Stimulated activated CD4-positive, alpha-beta T cell treated with anti-CD3 and anti-CD28 coated beads, Interleukin-4, amount 100 ng/mL, for 48 hours (primary cell): ENCODE data around the gene KCNQ5.

Experiments
- DNase-seq, 2 donors: peaks; one replicate each; pipeline ENCODE4 v3.0.0-alpha.2; 2020; ENCODE audit warnings: low read depth in 2 of 2

Gene KCNQ5

GRCh38 chr6:72675396-72675795 is 53.5 kb downstream of the KCNQ5 start:
- DNase-seq: no peak

GRCh38 chr6:72676995-72677394 is 55.1 kb downstream of the KCNQ5 start:
- no peak for DNase-seq

DNA sequence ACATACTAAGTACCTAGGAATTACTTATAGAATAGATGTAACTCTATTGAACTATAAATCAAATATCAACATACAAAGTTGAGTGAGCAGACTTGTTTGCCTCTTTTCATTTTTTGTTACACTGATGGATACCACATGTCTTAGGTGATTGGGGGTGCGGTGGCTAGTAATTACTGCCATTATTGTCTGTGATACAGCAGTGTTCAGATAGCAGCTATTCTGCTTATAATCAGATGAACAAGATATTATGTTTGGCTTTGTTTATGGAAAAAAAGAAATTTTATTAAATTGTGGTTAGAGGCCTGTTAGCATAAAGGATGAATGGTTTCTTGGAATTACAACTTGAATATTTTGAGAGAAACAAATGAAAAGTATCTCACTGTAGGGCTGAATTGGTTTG is 55.9 kb downstream of the KCNQ5 start:
- no peak for DNase-seq

- no peak for DNase-seq
Observed at GRCh38 chr6:72683797-72684196, 61.9 kb downstream of the KCNQ5 start.

DNA sequence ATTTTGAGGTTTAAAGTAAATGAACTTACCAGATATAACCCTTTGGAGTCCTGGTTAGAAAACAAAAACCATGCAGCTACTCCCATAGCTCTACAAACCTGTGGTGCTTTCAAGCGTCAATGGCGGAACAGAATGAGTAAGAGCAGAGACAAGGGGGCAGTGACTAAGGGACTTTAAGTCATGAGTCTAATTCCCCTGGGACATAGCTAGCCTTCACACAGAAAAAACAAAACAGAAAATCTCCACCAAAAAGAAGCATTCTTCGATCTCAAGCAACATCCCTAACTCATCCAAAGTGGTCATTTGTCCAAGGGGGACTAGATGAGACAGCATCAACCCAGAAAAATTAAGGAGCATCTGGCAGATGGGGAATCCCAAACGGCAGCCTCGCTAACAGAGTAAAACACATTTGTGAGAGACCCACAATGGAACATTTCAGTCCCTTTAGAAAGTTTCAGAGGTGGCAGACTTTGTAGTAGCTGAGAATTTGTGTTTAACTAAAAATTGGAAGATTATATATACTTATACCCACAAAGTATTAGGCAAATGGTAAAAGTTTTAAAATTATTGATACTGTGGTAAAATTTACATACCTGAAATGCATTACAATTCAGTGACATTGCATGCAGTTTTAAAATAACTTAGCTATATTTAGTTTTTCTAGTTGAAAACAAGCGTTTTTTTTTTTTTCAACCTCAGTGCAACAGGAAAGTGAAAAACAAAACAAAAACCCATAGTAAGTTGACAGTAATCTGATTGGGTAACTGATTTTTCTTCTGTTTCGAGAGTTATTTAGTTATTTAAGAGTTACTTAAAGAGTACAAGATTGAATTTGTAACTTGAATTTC is 67.5 kb downstream of the KCNQ5 start:
- DNase-seq: no peak

DNA sequence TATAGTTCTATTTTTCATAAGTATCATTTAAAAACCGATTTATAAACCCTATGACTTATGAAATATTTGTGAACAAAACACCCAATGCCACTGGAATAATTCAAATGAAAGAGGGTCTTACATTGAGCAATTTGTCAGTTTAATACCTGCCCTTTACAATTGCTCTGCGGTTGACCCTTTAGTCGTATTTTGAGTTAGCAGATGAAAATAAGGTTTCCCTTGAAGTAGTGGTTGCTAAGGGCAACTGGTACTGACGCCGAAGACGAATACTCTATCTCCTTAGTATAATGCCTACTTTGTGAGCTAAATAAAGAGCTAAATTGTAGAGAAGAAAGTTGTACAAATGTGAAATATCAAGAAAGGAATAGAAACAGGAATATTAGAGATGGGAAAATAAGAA is 69.4 kb downstream of the KCNQ5 start:
- no peak for DNase-seq

DNA sequence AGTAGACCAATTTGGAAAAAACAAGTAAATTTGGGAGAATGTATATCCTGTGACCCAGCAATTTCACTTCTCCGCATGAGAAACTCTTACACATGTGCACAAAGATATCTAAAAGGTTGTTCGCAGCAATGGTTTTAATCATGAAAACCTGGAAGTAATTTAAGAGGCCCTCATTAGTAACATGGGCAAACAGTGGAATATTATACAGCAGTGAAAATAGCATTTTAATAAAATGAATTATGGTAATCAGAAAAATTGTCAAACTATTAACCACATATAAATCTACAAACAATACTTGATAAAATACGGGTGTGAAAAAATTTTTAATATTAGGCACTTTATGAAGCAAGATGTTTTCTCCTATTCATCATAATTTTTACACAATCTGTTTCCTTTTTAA is 74.2 kb downstream of the KCNQ5 start:
- no peak for DNase-seq

DNA sequence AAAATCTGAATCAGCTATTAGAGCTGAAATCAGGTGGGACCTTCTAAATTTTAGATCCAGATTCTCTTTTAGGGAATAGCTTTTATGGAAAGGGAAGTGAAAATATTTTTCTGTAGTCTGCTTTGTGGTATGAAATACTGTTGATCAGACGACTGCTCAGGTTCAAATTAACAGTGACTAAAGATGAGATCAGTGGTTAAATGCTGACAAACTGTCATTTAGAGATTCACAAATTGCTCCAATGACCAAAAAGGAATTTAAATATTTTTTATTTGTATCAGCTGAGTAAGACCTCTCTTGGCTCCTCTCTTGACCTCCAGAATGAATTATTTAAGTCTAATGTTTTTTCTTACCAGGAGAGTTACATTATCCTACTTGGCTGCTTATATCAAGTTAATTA is 77.3 kb downstream of the KCNQ5 start:
- DNase-seq: no peak

DNA sequence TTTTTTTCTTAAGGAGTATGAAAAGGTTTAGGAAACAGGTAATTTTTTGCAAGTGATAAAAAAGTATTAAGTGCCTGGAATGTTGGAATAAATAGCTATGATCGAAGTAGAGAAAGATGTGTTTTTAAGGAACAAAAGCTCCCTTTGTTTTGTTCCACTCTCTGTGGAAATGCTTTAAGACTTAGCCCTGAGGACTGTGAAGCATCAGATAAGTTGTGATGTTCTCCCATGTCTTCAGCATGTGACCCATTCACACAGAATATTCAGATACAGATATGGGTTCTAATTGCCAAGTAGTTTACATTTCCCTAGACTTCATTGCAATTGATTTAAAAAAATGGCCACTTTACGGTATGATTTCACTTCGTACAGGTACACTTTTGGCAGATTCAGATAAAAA is 80.6 kb downstream of the KCNQ5 start:
- DNase-seq: no peak

DNA sequence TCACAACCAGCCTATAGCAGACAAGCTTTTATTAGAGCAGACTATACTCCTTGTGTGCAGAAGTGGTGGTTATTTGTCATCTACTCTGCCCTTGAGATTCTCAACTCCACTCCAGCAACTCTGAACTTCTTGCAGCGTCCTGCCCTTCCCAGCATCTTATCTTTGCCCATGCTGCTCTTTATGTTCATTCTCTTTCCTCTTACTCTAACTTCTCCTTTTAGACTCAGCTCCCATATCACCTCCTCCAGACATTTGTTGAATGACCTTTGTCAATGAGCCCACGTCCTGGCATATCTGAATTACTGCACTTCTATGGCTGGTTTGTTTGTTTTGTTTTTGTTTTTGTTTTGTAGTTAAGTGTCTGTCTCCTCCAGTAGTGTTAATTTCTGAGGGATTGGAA is 81.2 kb downstream of the KCNQ5 start:
- no peak for DNase-seq

GRCh38 chr6:72704979-72705378 is 83.1 kb downstream of the KCNQ5 start:
- no peak for DNase-seq

- DNase-seq: no peak
Observed at GRCh38 chr6:72709431-72709830, 87.6 kb downstream of the KCNQ5 start.

- no peak for DNase-seq
Observed at GRCh38 chr6:72711731-72712130, 89.9 kb downstream of the KCNQ5 start.

- DNase-seq: no peak
Observed at GRCh38 chr6:72712910-72713309, 91.0 kb downstream of the KCNQ5 start.

DNA sequence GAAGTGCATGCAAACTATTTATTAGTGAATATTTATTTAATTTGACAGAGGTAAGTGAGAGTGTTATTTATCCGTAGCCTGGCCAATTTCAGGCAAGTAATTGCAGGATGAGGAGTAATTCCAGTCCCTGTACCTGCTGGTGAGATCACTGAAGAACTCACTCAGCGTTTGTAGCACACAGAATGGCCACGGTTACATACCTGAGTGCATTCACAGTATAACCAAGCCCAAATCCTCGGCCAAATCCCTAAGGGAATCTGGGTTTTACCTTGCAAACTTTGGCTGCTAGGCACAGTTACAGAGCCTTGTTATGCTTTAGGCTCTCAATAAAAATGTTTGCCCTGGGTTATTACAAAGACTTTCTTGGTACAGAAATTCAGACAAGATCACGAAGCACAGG is 93.3 kb downstream of the KCNQ5 start:
- DNase-seq: no peak

DNA sequence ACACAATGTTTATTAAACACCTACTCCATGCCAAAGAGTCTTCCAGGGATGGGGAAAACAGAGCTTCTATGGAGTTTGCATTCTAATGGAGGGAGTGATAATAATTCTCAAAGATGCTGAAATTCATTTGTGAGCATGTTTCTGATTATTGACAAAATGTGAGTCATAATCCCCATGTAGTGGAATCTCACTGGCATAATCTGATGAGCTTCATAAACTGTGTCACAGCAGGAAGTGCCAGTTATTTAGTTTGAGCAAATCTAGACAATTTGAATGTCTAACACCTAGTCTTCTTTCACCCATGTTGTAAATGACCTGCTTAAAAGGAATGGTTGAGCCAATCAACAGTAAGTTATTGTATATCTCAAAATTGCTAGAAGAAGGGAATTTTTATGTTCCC is 95.1 kb downstream of the KCNQ5 start:
- no peak for DNase-seq

- no peak for DNase-seq
Observed at GRCh38 chr6:72720464-72720863, 98.6 kb downstream of the KCNQ5 start.

DNA sequence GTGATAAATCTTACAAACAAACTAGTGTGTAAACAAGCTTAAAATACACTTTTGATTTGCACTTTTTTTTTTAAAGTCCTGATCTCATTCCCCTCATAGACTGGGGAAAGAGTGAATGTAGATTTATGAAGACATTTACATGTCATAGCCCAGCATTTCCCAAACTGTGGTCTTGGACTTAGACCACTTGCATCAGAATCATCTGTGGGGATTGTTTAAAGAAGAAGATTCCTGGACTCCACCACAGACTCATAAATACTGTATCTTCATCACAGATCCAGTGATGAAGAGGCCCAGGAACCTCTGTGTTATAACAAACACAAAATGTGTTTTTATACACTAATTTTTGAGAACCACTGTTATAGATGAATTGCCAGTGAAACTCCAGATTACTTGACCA is 99.5 kb downstream of the KCNQ5 start:
- no peak for DNase-seq

DNA sequence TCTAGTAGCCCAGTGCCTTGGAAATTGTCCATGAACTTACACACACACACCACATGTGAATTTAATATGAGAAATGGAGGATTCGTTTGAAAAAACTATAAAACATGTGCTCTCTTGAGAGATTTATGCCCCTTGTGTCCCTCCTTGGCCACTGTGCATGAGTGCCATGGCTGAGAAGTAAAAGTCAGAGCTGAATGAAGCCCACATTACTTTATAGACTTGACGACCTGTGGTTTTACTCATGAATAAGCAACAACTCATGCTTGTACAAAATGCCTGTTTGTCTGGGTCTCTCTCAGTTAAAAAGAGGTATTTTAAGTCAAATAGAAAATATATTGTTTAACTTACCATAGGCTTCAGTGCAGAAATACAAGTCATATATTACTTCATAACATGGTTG is 102.7 kb downstream of the KCNQ5 start:
- DNase-seq: no peak

DNA sequence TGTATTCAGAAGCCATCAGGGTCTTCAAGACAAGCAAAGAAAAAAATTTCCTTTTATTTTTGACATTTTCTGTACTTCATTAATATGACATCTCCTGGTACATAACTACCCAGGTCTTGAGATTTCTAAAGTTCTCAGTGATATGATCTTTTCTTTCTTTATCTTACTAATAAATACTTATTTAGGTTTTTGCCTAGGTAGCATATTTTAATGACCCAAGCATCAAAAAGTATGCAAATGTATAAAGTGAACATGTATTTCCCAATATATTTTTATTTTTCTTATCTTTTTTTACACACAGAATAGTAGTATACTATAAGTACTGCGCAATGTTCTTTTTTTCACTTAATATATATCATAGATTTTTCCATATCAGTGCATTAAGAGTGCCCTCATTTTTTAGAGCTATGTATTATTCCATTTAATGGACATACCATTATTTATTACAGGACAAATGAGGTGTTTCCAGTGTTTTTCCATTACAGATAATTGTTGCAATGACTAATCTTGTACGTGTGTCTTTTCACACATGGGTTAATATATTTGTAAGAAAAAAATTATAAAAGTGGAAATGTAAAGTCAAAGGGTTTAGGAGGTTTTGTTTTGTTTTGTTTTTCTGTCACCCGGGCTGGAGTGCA is 107.0 kb downstream of the KCNQ5 start:
- DNase-seq: no peak

GRCh38 chr6:72733045-72733444 is 111.2 kb downstream of the KCNQ5 start:
- no peak for DNase-seq

DNA sequence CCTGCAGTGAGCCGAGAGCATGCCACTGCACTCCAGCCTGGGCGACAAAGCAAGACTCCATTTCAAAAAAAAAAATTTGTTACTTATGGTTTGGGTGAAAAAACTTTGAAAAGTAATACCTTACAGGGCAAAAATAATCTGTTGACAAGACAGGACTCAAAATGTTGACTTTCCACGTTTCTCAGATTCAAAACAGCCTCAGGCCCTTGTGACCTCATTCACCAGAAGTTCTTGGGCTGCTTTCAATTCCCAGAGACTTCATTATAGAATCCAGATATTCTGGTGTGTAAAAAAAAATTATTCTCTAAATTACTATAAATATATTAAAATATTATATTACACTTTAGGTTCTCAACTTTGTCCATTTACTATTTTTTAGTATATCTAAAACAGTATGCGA is 116.2 kb downstream of the KCNQ5 start:
- no peak for DNase-seq

- no peak for DNase-seq
Observed at GRCh38 chr6:72739368-72739779, 117.5 kb downstream of the KCNQ5 start.

DNA sequence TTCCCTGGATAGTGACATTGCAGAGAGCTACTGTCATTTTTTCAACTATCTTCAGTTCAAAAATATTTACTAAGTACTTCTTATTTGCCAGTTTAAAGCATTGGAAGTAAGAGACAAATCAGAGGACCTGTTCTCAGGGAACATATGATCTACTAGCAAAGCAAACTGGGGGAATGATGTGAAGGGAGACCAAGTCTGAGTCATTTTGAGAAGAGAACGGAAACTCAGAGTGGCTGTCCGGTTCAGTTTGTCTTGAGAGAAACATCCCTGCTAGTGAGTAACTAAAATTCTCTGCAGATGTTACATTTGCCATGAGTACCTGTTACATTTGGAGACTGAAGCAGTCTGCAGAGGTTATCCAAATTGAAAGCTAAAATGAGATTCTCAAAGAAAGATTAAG is 118.3 kb downstream of the KCNQ5 start:
- no peak for DNase-seq
